Measurements from ENCODE around the gene PACRGL.

DNA sequence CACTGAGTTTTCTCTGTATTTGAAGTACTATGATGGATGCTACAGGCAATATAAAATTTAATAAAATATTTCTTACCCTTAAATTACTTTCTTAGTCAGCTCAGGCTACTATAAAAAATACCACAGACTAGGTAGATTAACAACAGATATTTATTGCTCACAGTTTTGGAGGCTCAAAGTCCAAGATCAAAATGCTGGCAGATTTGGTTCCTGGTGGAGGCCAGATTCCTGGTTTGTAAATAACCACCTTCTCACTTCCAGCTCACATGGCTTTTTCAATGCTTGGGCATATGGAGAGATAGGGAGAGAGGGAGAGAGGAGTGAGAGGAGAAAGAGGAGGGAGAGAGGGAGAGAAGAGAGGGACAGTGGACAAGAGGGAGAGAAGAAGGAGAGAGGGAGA is 24.5 kb upstream of the PACRGL start:
- no peak for TF ChIP-seq SUZ12 (IDR thresholded peaks at IDR 0.05; ENCODE audit: extremely low read depth, insufficient read depth, insufficient read length)
- no peak for TF ChIP-seq YY1 (IDR thresholded peaks at IDR 0.05; ENCODE audit: insufficient read depth, insufficient read length)
- TF ChIP-seq ZNF274 (IDR thresholded peaks at IDR 0.05; ENCODE audit: low read depth, low read length), result no peak

Measured in NT2/D1 (cell line).